Vagina (tissue), 2 donors: ENCODE results near the gene ZNF692.

Source experiments
- POLR2AphosphoS5 ChIP-seq, 2 donors: sonication (generic); formaldehyde crosslinking; IDR thresholded peaks; one replicate each; pipeline ENCODE4 v1.9.0; 2017; ENCODE audit warnings: antibody characterized with exemption in 2 of 2, mild to moderate bottlenecking in 2 of 2, low read depth in 1 of 2; ENCODE audit not compliant: insufficient read depth in 1 of 2
- TF ChIP-seq, protein P1 (sequence below), 3 experiments: fragments of 450-650 bp in 2 of 3; fragments of 200-600 bp in 1 of 3; sonication (generic) in 1 of 3; IDR thresholded peaks; one replicate each; pipeline ENCODE4 v1.5.1; 2017 to 2019; ENCODE audit warnings: antibody characterized with exemption in 3 of 3, mild to moderate bottlenecking in 2 of 3, moderate library complexity in 2 of 3

DNA sequence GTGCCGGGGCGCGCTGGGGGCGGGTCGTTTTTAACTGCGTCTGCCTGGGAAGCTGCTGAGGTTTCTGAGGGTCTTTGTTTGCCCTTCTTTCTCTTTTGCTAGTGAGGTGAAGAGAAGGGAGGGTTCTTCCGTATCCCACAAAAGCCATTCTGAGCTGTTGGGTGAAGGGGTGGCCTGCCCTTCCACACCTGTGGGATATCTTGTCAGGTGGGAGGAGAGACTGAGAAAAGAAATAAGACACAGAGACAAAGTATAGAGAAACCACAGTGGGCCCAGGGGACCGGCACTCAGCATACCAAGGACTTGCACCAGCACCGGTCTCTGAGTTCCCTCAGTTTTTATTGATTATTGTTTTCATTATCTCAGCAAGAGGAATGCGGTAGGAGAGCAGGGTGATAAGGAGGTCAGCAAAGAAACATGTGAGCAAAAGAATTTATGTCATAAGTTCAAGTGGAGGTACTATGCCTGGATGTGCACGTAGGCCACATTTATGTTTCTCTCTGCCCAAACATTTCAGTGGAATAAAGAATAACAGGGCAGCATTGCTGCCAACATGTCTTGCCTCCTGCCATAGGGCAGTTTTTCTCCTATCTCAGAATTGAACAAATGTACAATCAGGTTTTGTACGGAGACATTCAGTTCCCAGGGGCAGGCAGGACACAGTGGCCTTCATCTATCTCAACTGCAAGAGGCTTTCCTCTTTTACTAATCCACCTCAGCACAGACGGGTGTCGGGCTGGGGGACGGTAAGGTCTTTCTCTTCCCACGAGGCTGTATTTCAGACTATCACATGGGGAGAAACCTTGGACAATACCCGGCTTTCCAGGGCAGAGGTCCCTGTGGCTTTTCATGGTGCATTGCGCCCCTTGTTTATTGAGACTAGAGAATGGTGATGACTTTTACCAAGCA lies 48.1 kb upstream of the ZNF692 start:
- TF ChIP-seq POLR2AphosphoS5 (IDR thresholded peaks at IDR 0.05; ENCODE audit: insufficient read depth in 1 of 2, low read depth in 1 of 2): no peak
- TF ChIP-seq, protein P1, sequence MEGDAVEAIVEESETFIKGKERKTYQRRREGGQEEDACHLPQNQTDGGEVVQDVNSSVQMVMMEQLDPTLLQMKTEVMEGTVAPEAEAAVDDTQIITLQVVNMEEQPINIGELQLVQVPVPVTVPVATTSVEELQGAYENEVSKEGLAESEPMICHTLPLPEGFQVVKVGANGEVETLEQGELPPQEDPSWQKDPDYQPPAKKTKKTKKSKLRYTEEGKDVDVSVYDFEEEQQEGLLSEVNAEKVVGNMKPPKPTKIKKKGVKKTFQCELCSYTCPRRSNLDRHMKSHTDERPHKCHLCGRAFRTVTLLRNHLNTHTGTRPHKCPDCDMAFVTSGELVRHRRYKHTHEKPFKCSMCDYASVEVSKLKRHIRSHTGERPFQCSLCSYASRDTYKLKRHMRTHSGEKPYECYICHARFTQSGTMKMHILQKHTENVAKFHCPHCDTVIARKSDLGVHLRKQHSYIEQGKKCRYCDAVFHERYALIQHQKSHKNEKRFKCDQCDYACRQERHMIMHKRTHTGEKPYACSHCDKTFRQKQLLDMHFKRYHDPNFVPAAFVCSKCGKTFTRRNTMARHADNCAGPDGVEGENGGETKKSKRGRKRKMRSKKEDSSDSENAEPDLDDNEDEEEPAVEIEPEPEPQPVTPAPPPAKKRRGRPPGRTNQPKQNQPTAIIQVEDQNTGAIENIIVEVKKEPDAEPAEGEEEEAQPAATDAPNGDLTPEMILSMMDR (IDR thresholded peaks at IDR 0.05): no peak
